Endothelial cell of umbilical vein (primary cell): Measurements from ENCODE around the gene ADARB2. TPM values are rescaled to one million over a fixed set of nuclear protein-coding genes. Genes with fewer than 3 reads are reported as not detected.

Experiments
- BruUV-seq: library from RNA; stranded (reverse); fragments of 400-500 nt; replicated peaks from 2 replicates; lab custom pipeline; 2021; lab: Mats Ljungman, UMichigan
- CTCF ChIA-PET: fragments of 300-600, 350-600 bp; sonication (Branson Sonifier 250); formaldehyde crosslinking; loops from one replicate; lab custom pipeline; 2021; ENCODE audit warnings: antibody characterized with exemption, inconsistent platforms; lab: Charles Lee
- POLR2A ChIA-PET: fragments of 300-600, 350-600 bp; sonication (Branson Sonifier 250); formaldehyde crosslinking; loops from one replicate; lab custom pipeline; 2021; ENCODE audit warnings: antibody characterized with exemption, inconsistent platforms; lab: Charles Lee
- DNase-seq: peaks from one replicate; pipeline ENCODE4 v3.0.0-alpha.2; 2011; ENCODE audit warnings: low read depth, low spot score
- FAIRE-seq: peaks from 2 replicates; lab custom pipeline; 2011; peaks lifted over from hg19 to GRCh38; lab: Jason Lieb, UNC
- H2AFZ ChIP-seq: 2 replicates; pipeline ENCODE4 v1.6.0; 2012; ENCODE audit warnings: low read depth, low read length, control low read depth, inconsistent platforms
- H3K27ac ChIP-seq: 2 replicates; pipeline ENCODE4 v1.5.1; 2011; ENCODE audit warnings: low read depth, mild to moderate bottlenecking, control low read depth, low read length, moderate library complexity; ENCODE audit not compliant: insufficient read depth
- H3K27me3 ChIP-seq, 2 experiments: 2 replicates each; pipeline versions ENCODE4 v1.6.0 to v1.6.1; 2011; ENCODE audit warnings: low read length in 2 of 2, mixed read lengths in 1 of 2; ENCODE audit not compliant: control insufficient read depth in 2 of 2, insufficient read depth in 2 of 2
- H3K36me3 ChIP-seq, 2 experiments: 2 replicates in 1 of 2; 3 replicates in 1 of 2; pipeline ENCODE4 v1.5.1; 2011; ENCODE audit warnings: low read length in 2 of 2, mild to moderate bottlenecking in 1 of 2, moderate library complexity in 1 of 2; ENCODE audit not compliant: control insufficient read depth in 2 of 2, insufficient read depth in 2 of 2; ENCODE audit errors: extremely low read depth in 1 of 2
- H3K4me1 ChIP-seq: 3 replicates; pipeline ENCODE4 v1.5.1; 2011; ENCODE audit warnings: mild to moderate bottlenecking, low read length; ENCODE audit not compliant: control insufficient read depth, insufficient read depth; ENCODE audit errors: extremely low read depth
- H3K4me2 ChIP-seq: 2 replicates; pipeline ENCODE4 v1.6.1; 2011; ENCODE audit warnings: low read length, control low read depth, mixed read lengths; ENCODE audit not compliant: insufficient read depth
- H3K4me3 ChIP-seq, 3 experiments: fragments of 200-600 bp in 1 of 3; sonication (generic), shearing (Covaris generic) in 1 of 3; replicated peaks in 1 of 3; 2 replicates each; pipeline ENCODE4 v1.5.1; 2011 to 2016; ENCODE audit warnings: control low read depth in 3 of 3, low read length in 3 of 3, mild to moderate bottlenecking in 2 of 3, inconsistent platforms in 1 of 3, low read depth in 1 of 3, moderate library complexity in 1 of 3; ENCODE audit not compliant: insufficient read depth in 1 of 3
- H3K79me2 ChIP-seq: 2 replicates; pipeline ENCODE4 v1.6.0; 2012; ENCODE audit warnings: low read length, inconsistent platforms; ENCODE audit not compliant: control insufficient read depth, insufficient read depth
- H3K9ac ChIP-seq: replicated peaks from 2 replicates; pipeline ENCODE3; 2011; ENCODE audit warnings: low read length, control low read depth; ENCODE audit not compliant: insufficient read depth; ENCODE audit errors: extremely low read depth
- H3K9me1 ChIP-seq: replicated peaks from 3 replicates; pipeline ENCODE4 v1.6.0; 2011; ENCODE audit warnings: mild to moderate bottlenecking, low read length; ENCODE audit not compliant: control insufficient read depth, insufficient read depth; ENCODE audit errors: extremely low read depth
- H3K9me3 ChIP-seq: replicated peaks from 2 replicates; pipeline ENCODE4 v1.5.1; 2012; ENCODE audit warnings: low read length, inconsistent platforms; ENCODE audit not compliant: control insufficient read depth, insufficient read depth
- H4K20me1 ChIP-seq: replicated peaks from 2 replicates; pipeline ENCODE3; 2011; ENCODE audit warnings: mild to moderate bottlenecking, low read length; ENCODE audit not compliant: control insufficient read depth, insufficient read depth; ENCODE audit errors: extremely low read depth
- CTCF ChIP-seq, 2 donors: IDR thresholded peaks; 1 replicate in 1 of 2; 2 replicates in 1 of 2; pipeline ENCODE4 v1.5.1; 2011; ENCODE audit warnings: low read length in 2 of 2, mild to moderate bottlenecking in 2 of 2, moderate library complexity in 2 of 2, control low read depth in 1 of 2, inconsistent platforms in 1 of 2, low read depth in 1 of 2; ENCODE audit not compliant: insufficient read depth in 1 of 2; ENCODE audit errors: extremely low read depth in 1 of 2
- EZH2 ChIP-seq: IDR thresholded peaks from 2 replicates; pipeline ENCODE4 v1.6.1; 2012; ENCODE audit warnings: borderline replicate concordance, low read depth, mild to moderate bottlenecking, moderate library complexity, low read length, inconsistent platforms; ENCODE audit not compliant: severe bottlenecking
- FOS ChIP-seq: IDR thresholded peaks from 2 replicates; pipeline ENCODE4 v1.6.1; 2011; ENCODE audit warnings: mild to moderate bottlenecking, low read length, moderate library complexity, borderline replicate concordance; ENCODE audit not compliant: insufficient read depth
- GATA2 ChIP-seq: IDR thresholded peaks from 2 replicates; pipeline ENCODE4 v1.7.0; 2011; ENCODE audit warnings: low read depth, mild to moderate bottlenecking, moderate library complexity, mixed read lengths, low read length; ENCODE audit not compliant: insufficient read length, insufficient read depth
- JUN ChIP-seq: IDR thresholded peaks from 2 replicates; pipeline ENCODE4 v1.6.1; 2011; ENCODE audit warnings: borderline replicate concordance, low read depth; ENCODE audit not compliant: insufficient read length, insufficient read depth
- MYC ChIP-seq: IDR thresholded peaks from one replicate; pipeline ENCODE4 v1.6.1; 2011; ENCODE audit warnings: mild to moderate bottlenecking, low read depth, low read length
- POLR2A ChIP-seq: IDR thresholded peaks from 2 replicates; pipeline ENCODE4 v1.6.1; 2012; ENCODE audit warnings: low read depth, mild to moderate bottlenecking, control low read depth, low read length
- POLR2AphosphoS5 ChIP-seq: IDR thresholded peaks from 2 replicates; pipeline ENCODE4 v1.6.1; 2012; ENCODE audit warnings: low read depth, mild to moderate bottlenecking, control low read depth, low read length, moderate library complexity; ENCODE audit not compliant: insufficient read depth
- dilution Hi-C: fragments of 300-500 bp; cut with MboI; formaldehyde crosslinking; loops from one replicate; pipeline ENCODE4 v1.15.0; 2019; ENCODE audit warnings: low sequenced_read_pairs; ENCODE audit not compliant: extremely low pct_ligation_motif_present
- intact Hi-C: fragments of 100-400 bp; cut with micrococcal nuclease; formaldehyde crosslinking; loops from one replicate; pipeline ENCODE4 v1.10.0; 2022
- polyA plus RNA-seq, 4 experiments: library from polyadenylated mRNA; depleted of rRNA in 3 of 4; stranded (reverse) in 3 of 4; unstranded in 1 of 4; fragments of >200 nt; gene quantifications; 2 replicates each; pipeline versions ENCODE4 v1.2.1 to v1.2.3, GENCODE V29; 2011 to 2012; ENCODE audit warnings: missing spikeins in 1 of 4
- total RNA-seq: library from RNA; stranded (reverse); gene quantifications from 2 replicates; pipeline ENCODE4 v1.2.3, GENCODE V29; 2021
- TF ChIP-seq, protein P1 (sequence below): IDR thresholded peaks from 2 replicates; pipeline ENCODE4 v1.6.1; 2011; ENCODE audit not compliant: insufficient read depth, insufficient read length

The ADARB2 gene
- total and polyA plus RNA-seq, 2 donors (not counting 3 experiments of a cell fraction or from before 2014, with no cell fraction given), result not detected

DNA sequence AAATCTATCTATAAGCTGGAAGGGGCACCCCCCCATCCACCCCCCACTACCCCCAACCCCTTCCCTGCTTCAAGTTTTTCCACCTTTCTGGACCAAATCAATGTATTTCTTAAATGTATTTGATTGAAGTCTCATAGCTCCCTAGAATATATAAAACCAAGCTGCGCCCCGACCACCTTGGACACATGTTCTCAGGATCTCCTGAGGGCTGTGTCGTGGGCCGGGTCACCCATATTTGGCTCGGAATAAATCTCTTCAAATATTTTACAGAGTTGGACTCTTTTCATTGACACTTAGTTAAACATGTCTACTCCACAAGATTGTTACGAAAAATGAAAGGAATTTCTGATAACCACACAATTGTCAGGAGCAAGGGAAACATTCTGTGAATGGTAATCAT lies 215.6 kb downstream of the ADARB2 start:
- Histone ChIP-seq H3K27ac (no peak overlapping the region), H3K9me1 (no peaks in the 10 kb centered on the region), H2AFZ (no peak overlapping the region), H3K9me3 (peaks cover 9% of the 10 kb centered on the region), H3K4me3 (no peak overlapping the region), H4K20me1 (no peaks in the 10 kb centered on the region), H3K36me3 (no peaks in the 10 kb centered on the region), H3K4me1 (no peaks in the 10 kb centered on the region), H3K4me2 (no peak overlapping the region), H3K9ac (no peak overlapping the region), H3K79me2 (no peaks in the 10 kb centered on the region), H3K27me3 (no peaks in the 10 kb centered on the region)
- ChIA-PET CTCF (no interaction called here), POLR2A (no interaction called here)
- FAIRE-seq (no peak), DNase-seq (no peak)
- TF ChIP-seq POLR2A, result no peak
- TF ChIP-seq CTCF (IDR thresholded peaks at IDR 0.05; ENCODE audit: extremely low read depth in 1 of 2, insufficient read depth in 1 of 2, low read depth in 1 of 2, low read length in 2 of 2), result no peak
- TF ChIP-seq JUN, result no peak
- TF ChIP-seq EZH2, result no peak
- no peak for TF ChIP-seq FOS
- TF ChIP-seq POLR2AphosphoS5, result no peak
- no peak for TF ChIP-seq MYC
- no peak for TF ChIP-seq GATA2
- TF ChIP-seq, protein P1, sequence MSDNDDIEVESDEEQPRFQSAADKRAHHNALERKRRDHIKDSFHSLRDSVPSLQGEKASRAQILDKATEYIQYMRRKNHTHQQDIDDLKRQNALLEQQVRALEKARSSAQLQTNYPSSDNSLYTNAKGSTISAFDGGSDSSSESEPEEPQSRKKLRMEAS, result no peak
- intact Hi-C loops (no loop called here), dilution Hi-C loops (no loop called here)
- BruUV-seq, result no TSS peak
